GM21423 (cell line): ENCODE measurements around the gene UNC13B.

ENCODE experiments used
- ATAC-seq: cut with Tn5 transposase; IDR thresholded peaks from one replicate; pipeline ENCODE4 v1.9.1; 2021; ENCODE audit warnings: mild to moderate bottlenecking, moderate library complexity; ENCODE audit not compliant: unreplicated experiment

The UNC13B gene

DNA sequence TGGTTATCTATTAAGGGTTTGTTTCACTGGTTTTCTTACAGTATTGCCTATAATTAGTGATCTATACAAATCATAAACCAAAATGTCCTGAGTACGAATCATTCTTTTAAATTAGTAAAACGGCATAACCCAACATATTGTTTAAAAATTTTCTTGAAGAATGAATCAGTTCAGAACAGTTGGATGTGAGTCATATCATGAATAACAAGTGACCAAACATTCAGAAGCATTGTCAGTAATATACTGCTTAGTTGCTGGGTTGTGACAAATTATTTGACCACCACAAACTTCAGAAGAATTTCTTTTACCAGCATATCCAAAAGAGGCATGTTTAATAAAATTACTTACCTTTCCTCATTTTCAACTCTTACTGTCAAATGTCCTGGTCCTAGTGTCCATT, 111.2 kb downstream of the UNC13B start:
- no peak for ATAC-seq

DNA sequence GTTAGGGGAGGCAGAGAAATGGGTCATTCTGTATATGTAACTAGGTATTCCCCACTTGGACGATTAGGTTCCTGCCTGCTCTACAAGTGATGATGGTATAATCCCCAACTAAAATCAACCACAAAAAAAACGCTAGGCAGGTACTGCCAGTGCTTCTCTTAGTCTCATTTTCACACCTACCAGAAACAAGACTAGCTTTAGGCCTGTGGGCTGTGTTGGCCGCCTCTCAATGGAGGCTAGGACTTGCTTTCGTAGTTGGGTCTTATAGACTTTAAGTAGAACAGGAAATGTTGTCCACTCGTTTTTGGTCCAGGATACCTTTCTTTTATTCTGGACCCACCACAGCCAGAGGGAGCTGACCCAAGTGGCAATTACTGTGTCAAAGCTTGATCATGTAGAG, 111.8 kb downstream of the UNC13B start:
- ATAC-seq, result no peak

DNA sequence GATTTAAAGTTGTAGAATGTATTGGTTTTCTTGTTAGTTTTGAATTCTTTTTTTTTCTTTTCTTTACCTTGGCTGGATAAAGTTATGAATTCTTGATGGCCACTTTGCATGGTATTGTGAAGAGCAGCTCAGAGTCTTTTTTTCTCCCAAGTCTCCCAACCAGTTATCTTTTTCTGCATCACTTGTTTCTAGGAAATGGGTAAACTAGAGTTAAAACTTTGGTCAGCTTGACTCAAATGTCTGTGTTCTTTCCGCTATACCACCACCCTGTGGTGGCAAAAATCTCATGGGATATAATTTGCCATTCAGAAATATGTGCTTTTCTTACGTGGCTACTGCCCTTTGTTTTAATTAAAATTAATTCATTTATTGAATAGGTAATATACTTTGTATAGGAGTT, 113.2 kb downstream of the UNC13B start:
- ATAC-seq, result no peak

DNA sequence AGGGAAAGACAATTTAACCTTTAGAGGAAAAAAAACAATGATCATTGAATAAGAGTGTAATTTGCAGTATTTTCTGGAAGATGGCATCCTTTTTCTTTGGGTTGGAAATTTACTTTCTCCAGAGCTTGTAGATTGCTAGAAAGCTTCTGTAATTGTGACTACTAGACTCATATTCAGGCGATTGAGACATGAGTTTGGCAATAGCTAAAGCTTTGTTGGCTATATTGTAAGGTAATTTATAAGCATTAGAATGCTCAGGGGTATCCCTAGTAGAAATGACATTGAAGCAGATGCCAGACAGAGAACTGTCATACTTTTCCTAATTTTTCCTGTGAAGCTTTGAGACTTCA, 115.3 kb downstream of the UNC13B start:
- ATAC-seq, result no peak

DNA sequence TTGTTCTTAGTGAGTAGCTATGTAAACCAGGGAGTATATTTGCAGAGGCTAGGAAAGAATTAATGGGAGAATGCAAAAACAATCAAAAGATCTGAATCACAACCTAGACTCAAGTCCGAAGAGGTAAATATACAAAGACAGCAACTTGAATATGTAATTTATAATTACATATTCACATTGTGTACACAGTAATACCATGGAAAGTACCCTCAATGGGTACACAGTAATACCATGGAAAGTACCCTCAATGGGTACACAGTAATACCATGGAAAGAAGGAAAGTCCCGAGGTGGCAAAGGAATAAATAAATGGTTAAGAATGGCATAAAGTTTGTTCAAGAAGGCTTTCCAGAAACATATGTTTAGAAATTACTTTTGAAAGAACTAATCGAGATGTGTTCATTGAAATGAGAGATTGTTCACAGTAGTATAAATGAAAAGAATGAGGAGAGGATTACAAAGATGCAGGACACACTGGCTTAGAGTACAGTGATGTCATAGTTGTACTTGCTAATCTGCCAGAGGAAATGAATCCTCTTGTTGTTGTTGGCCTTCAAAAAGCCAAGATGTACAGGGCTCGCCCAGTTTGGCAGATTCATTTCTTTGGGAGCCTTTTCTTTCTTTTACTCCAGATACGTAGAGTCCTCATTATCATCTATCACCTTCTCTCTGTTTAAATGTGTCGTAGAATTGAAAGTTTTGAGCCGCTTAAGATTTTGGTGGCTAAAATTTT, 116.0 kb downstream of the UNC13B start:
- no peak for ATAC-seq

DNA sequence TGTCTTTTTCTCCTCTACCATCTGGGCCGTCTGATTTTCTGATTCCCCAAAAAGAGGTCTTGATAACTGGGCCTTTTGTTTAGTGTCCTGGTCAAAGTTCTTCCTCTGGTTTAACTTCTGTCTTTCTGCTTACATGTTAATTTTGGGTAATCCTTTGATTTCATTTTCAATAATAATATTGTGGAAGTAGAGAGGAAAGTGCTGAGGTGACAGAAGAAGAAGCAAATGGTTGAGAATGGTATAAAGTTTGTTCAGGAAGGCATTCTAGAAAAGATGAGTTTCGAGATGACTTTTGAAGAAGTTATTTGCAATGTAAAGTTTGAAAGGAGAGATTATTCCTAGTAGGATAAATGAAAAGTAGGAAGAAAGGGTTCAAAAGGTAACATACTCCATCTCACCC, 118.1 kb downstream of the UNC13B start:
- no peak for ATAC-seq

DNA sequence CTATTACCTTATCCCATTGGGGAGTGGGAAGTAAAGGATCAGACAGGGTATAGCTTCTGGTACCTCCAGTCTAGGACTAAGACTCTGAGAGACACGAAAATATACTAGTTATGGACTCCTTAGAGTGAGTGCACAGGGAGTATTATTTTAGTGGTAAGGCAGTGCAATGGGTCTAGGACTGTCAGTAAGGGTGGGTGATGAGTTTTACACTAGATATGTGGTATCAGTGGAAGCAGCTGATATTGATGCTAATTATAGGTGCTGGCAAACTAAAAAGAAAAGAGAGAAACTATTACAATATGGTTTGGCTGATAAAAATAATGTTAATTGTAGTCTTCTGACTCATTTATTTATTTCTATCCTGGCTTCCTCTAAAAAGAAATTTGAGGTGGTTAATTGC, 118.6 kb downstream of the UNC13B start:
- ATAC-seq, result no peak

DNA sequence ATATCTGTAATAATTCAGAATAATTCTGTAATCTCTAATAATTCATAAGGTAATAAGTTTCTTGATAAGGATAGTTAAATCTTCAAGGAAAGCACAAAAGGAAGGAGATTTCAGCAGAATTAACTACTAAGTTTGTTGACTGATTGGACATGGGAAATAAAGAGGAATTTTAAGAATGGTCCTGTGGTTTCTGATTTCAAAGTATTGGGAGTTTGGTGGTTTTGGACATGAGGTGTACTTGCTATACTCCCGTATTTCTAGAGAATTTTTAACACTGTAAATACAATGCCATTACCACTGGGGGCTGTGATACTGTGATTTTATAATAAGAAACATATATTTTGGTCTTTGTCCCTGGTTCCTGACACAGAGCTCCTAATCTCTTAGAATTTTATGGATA, 123.9 kb downstream of the UNC13B start:
- ATAC-seq, result no peak

DNA sequence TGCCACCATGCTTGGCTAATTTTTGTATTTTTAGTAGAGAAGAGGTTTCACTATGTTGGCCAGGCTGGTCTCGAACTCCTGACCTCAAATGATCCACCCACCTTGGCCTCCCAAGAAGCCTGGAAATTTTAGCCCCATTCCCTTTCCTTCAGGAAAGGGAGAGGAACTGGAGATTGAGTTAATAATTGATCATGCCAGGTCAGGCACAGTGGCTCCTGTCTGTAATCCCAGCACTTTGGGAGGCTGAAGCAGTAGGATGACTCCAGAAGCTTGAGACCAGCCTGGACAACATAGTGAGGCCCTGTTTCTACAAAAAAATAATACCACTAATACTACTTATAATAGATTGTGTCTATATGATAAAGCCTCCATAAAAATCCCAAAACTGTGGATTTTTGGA, 124.6 kb downstream of the UNC13B start:
- ATAC-seq, result no peak

DNA sequence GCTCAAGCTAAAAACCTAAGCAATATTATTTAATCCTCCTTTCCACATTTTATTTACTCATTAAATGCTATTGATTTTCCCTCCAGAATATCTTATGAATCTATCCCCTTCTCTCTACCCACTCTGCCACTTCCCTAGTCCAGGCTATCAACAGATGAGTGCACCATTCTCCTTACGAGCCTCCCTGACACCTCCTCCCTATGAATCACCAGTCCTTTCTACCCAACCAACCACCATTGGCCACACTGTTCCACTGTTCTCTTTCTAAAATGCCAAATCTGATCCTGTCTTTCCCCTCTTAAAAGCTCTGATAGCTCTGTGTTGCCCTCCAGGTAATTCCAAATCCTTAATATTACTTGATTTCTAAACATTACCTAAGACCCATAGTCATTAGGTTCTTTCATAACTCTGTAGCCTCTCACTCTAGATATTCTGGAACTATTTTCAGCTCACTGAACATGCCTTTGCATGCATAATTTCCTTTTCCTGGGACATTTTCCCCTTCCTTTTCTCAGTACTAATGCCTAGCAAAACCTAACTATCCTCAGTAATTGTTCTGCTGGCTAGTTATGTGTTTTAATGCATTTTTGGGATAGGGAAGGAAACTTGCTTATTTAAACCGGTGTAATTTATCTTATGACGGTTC, 126.3 kb downstream of the UNC13B start:
- no peak for ATAC-seq

DNA sequence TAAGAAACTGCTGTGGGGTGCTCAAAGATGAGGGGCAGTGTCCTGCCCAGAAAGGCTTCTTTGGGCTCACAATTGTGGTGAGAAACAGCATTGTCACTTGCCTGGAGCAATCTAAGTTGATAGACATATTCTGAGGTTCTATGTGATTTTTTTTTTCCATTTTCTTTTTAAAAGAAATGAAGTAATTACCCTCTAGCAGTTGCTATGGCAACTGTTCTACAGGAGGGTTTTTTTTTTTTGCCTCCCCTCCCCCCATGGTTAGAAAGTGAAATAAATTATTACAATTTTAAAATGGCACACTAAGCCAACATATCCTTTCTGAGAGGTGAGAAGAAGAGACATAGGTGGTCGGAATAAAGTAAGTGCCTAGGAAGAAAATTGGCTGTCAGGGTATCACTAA, 127.0 kb downstream of the UNC13B start:
- ATAC-seq, result no peak

DNA sequence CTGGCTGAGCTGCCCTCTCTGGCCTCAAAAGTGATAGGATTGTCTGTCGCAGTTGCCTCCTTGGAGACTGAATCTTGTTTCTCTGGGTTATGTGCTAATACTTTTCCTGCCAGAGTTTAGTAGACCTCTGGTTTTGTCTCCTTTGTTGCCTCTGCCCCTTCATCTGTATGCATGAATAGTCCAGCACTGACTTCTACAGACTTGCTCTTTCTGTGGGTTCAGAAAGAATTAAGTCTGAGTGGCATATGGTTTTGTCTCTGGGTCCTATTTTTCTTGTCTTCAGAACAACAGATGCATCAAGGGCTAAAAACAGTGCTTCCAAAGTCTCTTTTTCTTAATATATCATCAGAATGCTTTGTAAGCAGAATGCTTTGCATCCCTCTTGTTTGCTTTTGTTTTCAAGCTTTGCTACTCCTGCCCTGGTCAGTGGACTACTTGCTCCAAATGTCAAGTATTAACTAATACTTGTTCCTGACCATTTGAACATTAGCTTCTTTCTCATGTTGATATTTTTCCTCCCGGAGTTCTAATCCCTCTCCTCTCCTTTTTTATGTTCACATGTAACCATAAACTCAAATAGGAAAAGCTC, 131.7 kb downstream of the UNC13B start:
- ATAC-seq, result no peak

DNA sequence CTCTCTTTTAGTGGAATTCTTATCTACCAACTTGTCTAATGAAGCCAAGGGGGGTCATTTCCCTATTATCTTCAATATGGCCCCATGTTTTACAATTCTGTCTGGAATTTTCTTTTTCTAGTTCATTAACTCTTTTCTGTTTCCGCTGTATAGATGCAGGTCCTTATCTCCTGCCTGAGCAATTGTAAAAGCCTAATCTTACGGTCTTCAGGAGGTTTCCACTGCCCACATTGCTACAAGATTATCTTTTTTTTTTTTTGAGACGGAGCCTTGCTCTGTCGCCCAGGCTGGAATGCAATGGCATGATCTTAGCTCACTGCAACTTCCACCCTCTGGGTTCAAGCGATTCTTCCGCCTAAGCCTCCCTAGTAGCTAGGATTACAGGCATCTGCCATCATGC, 132.3 kb downstream of the UNC13B start:
- ATAC-seq, result no peak

DNA sequence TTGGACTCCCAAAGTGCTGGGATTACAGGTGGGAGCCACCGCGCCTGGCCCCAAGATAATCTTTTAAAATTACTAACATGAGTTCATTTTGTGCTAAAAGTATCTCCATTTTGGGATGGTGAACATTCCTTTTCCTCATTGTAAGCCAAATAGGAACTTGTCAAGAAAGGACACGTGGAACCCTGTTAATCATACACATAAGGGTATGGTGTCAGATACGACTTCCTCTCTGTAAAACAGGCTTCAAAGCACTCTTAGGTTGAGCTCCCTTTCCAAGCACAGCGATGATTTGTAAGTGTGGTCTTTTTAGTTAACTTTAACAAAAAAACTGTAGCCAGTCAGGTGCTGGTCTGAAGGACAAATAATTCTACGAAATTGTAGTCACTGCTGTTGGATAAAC, 132.7 kb downstream of the UNC13B start:
- no peak for ATAC-seq

DNA sequence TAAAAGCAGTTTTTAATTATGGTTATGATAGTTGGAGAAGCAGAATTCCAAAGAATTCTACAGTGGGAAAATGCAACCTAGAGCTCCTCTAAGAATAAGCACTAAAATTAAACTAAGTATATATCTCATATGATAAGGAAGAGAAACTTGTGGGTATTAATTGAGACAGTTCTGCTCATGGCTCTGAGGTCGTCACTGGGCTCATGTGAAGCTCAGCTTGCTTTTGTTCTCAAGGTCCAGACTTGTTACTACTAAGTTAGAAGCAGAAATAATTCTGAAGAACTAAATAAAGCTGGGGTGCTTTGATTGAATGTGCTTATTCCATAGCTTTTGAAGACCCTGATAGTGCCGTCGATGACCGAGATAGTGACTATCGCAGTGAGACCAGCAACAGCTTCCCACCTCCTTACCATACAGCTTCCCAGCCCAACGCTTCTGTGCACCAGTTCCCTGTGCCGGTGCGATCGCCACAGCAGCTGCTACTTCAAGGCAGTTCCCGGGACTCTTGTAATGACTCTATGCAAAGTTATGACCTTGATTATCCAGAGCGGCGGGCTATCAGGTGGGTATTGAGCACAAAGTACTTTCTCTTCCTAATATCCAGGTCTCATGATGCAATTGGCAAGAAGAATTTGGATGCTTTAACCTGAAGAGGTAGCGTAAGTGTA, 133.7 kb downstream of the UNC13B start:
- no peak for ATAC-seq

DNA sequence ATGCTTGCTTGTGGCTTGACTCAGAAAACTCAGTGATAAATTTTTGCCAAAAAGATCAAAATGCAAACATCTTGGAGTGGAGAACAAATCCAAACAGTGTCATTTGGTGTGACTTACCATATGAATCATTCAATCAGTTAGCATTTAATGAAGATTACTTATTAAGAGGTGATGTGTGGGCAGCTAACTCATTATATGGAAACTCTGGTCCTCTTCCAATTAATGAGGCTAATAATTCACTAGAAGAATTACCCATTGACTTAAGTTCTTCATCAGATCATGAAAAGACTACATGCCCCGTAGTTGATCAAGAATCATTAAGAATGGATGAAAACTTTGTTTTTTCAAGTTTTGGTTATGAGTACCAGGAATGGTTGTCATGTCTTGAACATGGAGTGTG, 141.8 kb downstream of the UNC13B start:
- ATAC-seq, result no peak

DNA sequence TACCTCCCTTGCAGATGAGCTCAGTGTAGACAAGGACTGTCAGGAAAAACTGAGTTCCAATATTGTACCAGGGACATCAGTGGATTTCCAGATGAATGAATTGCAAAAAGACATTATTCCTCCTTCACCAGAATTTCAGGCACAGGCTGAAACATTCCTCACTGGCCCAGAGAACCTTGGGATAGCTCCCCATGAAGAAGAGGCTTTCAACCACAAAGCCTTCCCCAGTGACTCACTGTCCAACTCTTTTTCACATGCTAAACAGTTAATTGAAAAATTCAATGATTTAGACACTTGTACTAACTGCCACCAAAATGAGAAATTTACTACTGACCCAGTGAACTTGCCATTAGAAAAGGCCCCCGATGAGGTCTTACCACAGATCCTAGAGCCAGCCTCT, 144.5 kb downstream of the UNC13B start:
- ATAC-seq, result no peak

DNA sequence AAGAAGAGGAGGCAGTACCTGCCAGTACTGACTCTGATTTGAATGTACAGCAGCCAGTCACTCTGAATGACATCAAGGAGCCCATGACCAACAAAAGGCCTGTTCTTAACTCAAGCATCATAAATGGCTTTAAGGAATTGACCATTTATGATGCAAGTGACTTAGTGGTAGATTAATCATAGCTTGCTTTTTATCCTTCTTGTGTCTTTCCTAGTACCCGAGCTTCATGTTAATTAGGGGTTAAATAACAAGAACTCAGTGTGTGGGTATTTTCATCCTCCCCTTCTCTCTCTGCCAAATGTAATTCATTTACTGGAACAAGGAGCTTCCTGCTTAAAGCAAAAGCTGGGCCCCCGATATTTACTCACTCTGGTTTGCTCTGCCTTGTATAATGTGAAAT, 146.5 kb downstream of the UNC13B start:
- ATAC-seq, result no peak

DNA sequence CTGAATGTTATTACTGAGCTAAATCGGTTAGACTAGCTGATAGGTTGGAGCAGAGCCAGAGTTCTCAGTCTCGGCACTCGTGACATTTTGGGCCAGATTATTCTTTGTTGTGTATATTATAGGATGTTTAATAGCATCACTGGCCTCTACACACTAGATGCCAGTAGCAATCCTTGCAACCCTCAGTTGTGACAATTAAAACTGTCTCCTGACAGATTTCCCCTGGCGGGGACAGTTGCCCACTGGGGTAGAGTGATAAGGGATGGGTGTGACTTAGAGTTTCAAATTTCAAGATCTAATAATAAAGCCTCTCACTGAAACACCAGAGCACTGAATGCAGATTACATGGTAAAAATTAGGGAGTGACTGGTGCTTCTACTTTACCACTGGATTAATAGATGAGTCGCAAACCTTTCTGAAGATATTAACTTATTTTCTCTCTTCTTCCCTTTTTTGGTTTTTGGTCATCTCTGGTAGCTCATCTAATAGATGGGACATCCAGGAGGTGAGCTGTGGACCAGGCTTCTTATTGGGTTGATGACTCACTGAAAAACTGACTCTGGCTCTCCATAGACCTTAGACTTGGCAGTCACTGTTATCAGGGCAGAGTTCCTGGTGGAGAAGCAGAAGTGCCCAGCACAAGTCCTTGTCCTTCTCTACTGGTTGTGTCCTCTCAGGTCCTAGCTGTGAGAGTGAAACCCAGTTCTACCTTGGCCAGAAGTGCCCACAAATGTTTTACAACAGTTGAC, 150.3 kb downstream of the UNC13B start:
- no peak for ATAC-seq

DNA sequence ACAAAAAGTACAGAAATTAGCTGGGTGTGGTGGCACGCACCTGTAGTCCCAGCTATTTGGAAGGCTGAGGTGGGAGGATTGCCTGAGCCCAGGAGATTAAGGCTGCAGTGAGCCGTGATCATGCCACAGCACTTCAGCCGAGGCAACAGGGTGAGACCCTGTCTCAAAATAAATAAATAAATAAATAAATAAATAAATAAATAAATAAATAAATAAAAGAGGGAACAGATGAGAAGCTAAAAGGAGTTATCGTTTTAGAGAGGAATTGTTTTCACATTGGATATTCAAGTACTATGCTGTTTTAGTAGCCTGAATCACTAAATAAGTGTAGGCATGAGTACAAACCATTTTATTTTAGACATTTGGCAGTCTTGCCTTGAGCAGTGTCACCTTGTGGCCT, 151.7 kb downstream of the UNC13B start:
- no peak for ATAC-seq

DNA sequence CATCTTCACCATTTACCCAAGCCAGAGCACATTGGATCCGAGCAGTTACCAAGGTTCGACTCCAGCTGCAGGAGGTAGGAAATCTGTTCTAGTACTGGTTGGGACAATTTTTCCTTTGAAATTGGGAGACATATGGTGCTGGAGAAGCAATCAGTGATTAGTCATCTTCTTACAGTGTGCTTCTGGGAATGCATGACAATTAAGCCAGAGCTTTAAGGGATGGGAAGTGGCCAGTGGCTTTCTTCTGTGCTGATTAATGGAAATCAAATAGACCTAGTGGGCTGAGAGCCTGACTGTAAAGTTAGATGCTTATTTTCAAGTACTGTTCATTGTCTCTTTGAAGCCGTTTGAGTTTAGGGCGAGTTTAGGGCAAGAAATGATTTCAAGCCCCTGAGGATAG, 152.1 kb downstream of the UNC13B start:
- no peak for ATAC-seq
